Neural progenitor cell (in vitro differentiated cells): ENCODE data around the gene GFOD2. TPM values are rescaled to one million over a fixed set of nuclear protein-coding genes. Genes with fewer than 3 reads are reported as not detected.

Experiments used
- DNase-seq: peaks from one replicate; pipeline ENCODE4 v3.0.0-alpha.2; 2016; ENCODE audit warnings: low spot score
- H2AFZ ChIP-seq: fragments of 200-600 bp; sonication (generic); replicated peaks from 2 replicates; pipeline ENCODE4 v1.6.1; 2016; ENCODE audit warnings: antibody characterized with exemption
- H3F3A ChIP-seq: fragments of 200-600 bp; sonication (generic); 2 replicates; pipeline ENCODE4 v1.6.1; 2016; ENCODE audit warnings: antibody characterized with exemption, low read depth
- H3K27ac ChIP-seq: fragments of 200-600 bp; sonication (generic); 2 replicates; pipeline ENCODE4 v1.5.1; 2016; ENCODE audit warnings: mild to moderate bottlenecking
- H3K27me3 ChIP-seq: fragments of 200-600 bp; sonication (generic); 2 replicates; pipeline ENCODE4 v1.6.1; 2016; ENCODE audit warnings: mild to moderate bottlenecking, moderate library complexity
- H3K36me3 ChIP-seq: fragments of 200-600 bp; sonication (generic); 2 replicates; pipeline ENCODE4 v1.5.1; 2016
- H3K4me1 ChIP-seq: fragments of 200-600 bp; sonication (generic); 2 replicates; pipeline ENCODE4 v1.6.1; 2016; ENCODE audit warnings: mixed run types
- H3K4me2 ChIP-seq: fragments of 200-600 bp; sonication (generic); 2 replicates; pipeline ENCODE4 v1.6.1; 2016
- H3K4me3 ChIP-seq: fragments of 200-600 bp; sonication (generic); 2 replicates; pipeline ENCODE4 v1.5.1; 2016
- H3K79me2 ChIP-seq: fragments of 200-600 bp; sonication (generic); 2 replicates; pipeline ENCODE4 v1.6.1; 2016; ENCODE audit warnings: low read depth
- H3K9ac ChIP-seq: fragments of 200-600 bp; sonication (generic); 2 replicates; pipeline ENCODE4 v1.6.1; 2016
- H3K9me3 ChIP-seq: fragments of 200-600 bp; sonication (generic); 2 replicates; pipeline ENCODE4 v1.5.1; 2016; ENCODE audit warnings: low read depth
- H4K20me1 ChIP-seq: fragments of 200-600 bp; sonication (generic); 2 replicates; pipeline ENCODE4 v1.6.1; 2016; ENCODE audit warnings: low read depth
- H3K27ac Mint-ChIP-seq: 3 replicates; pipeline ENCODE4 v1.8.0; 2021; ENCODE audit warnings: mixed read lengths
- H3K27me3 Mint-ChIP-seq: 2 replicates; pipeline ENCODE4 v1.8.0; 2022; ENCODE audit warnings: low read depth, mild to moderate bottlenecking, inconsistent platforms, moderate library complexity, mixed read lengths; ENCODE audit not compliant: insufficient read depth
- H3K36me3 Mint-ChIP-seq: 3 replicates; pipeline ENCODE4 v1.8.0; 2021; ENCODE audit warnings: mixed read lengths
- H3K4me1 Mint-ChIP-seq: 3 replicates; pipeline ENCODE4 v1.8.0; 2021; ENCODE audit warnings: mixed read lengths
- H3K4me3 Mint-ChIP-seq: 3 replicates; pipeline ENCODE4 v1.8.0; 2021; ENCODE audit warnings: mild to moderate bottlenecking, moderate library complexity, mixed read lengths
- H3K9me3 Mint-ChIP-seq: 3 replicates; pipeline ENCODE4 v1.8.0; 2020; ENCODE audit warnings: mixed read lengths
- CTCF ChIP-seq: fragments of 200-600 bp; sonication (generic); IDR thresholded peaks from 2 replicates; pipeline ENCODE4 v1.5.1; 2017; ENCODE audit warnings: antibody characterized with exemption, mild to moderate bottlenecking
- EZH2 ChIP-seq: fragments of 200-600 bp; sonication (generic); IDR thresholded peaks from 2 replicates; pipeline ENCODE4 v1.6.1; 2017; ENCODE audit warnings: antibody characterized with exemption, mild to moderate bottlenecking, moderate library complexity
- EZH2phosphoT487 ChIP-seq: fragments of 200-600 bp; sonication (generic); IDR thresholded peaks from 2 replicates; pipeline ENCODE4 v1.6.1; 2017; ENCODE audit warnings: antibody characterized with exemption
- total RNA-seq: library from RNA; depleted of rRNA; stranded (reverse); fragments of >200 nt; gene quantifications from 2 replicates; pipeline ENCODE4 v1.2.3, GENCODE V29; 2015; ENCODE audit warnings: low replicate concordance

GFOD2 gene
- total RNA-seq, 1 donor from 2014 or later, result 13.2 TPM

GRCh38 chr16:67636713-67637112 lies 82.4 kb downstream of the GFOD2 start:
- Histone ChIP-seq H3K36me3 (no peaks in the 10 kb centered on the region), H4K20me1 (peaks cover 4% of the 10 kb centered on the region), H3K4me1 (no peaks in the 10 kb centered on the region), H3K4me3 (no peak overlapping the region), H3K27ac (no peak overlapping the region), H2AFZ (no peak overlapping the region), H3F3A (peaks cover 9% of the 10 kb centered on the region), H3K9ac (no peak overlapping the region), H3K4me2 (no peak overlapping the region), H3K9me3 (no peaks in the 10 kb centered on the region), H3K79me2 (no peaks in the 10 kb centered on the region), H3K27me3 (no peaks in the 10 kb centered on the region)
- no peaks in the 10 kb centered on the region for H3K9me3 Mint-ChIP-seq
- H3K4me1 Mint-ChIP-seq, result no peaks in the 10 kb centered on the region
- H3K27me3 Mint-ChIP-seq, result no peaks in the 10 kb centered on the region
- no peak overlapping the region for H3K4me3 Mint-ChIP-seq
- H3K36me3 Mint-ChIP-seq, result peaks cover 26% of the 10 kb centered on the region
- TF ChIP-seq EZH2 (no peak), EZH2phosphoT487 (no peak), CTCF (no peak)
- H3K27ac Mint-ChIP-seq, result no peak overlapping the region
- no peak for DNase-seq

GRCh38 chr16:67632415-67633172 lies 86.5 kb downstream of the GFOD2 start:
- no peaks in the 10 kb centered on the region for H3K79me2 ChIP-seq
- H3K4me2 ChIP-seq, result no peak overlapping the region
- Mint-ChIP-seq H3K9me3 (no peaks in the 10 kb centered on the region), H3K36me3 (peaks cover 34% of the 10 kb centered on the region), H3K27me3 (peaks cover 2% of the 10 kb centered on the region), H3K4me3 (no peak overlapping the region), H3K4me1 (no peaks in the 10 kb centered on the region), H3K27ac (no peak overlapping the region)
- H3K4me1 ChIP-seq, result no peaks in the 10 kb centered on the region
- peaks cover 4% of the 10 kb centered on the region for H4K20me1 ChIP-seq
- no peak for DNase-seq
- H2AFZ ChIP-seq, result no peak overlapping the region
- no peaks in the 10 kb centered on the region for H3K27me3 ChIP-seq
- H3K4me3 ChIP-seq, result no peak overlapping the region
- no peaks in the 10 kb centered on the region for H3K9me3 ChIP-seq
- peaks cover 5% of the 10 kb centered on the region for H3K36me3 ChIP-seq
- TF ChIP-seq EZH2phosphoT487, result no peak
- no peak for TF ChIP-seq CTCF
- TF ChIP-seq EZH2, result no peak
- H3K9ac ChIP-seq, result no peak overlapping the region
- no peak overlapping the region for H3K27ac ChIP-seq
- no peaks in the 10 kb centered on the region for H3F3A ChIP-seq

- Histone ChIP-seq H3K79me2 (no peaks in the 10 kb centered on the region), H3K27ac (no peak overlapping the region), H3K27me3 (no peaks in the 10 kb centered on the region), H3K4me3 (no peak overlapping the region), H3K9ac (no peak overlapping the region), H2AFZ (no peak overlapping the region), H4K20me1 (no peaks in the 10 kb centered on the region), H3K4me1 (no peaks in the 10 kb centered on the region), H3K4me2 (no peak overlapping the region), H3K9me3 (no peaks in the 10 kb centered on the region), H3K36me3 (peaks cover 10% of the 10 kb centered on the region), H3F3A (peaks cover 5% of the 10 kb centered on the region)
- no peak for DNase-seq
- Mint-ChIP-seq H3K4me3 (no peak overlapping the region), H3K27ac (no peak overlapping the region), H3K27me3 (peaks cover 3% of the 10 kb centered on the region), H3K9me3 (no peaks in the 10 kb centered on the region), H3K4me1 (no peaks in the 10 kb centered on the region), H3K36me3 (peaks cover 34% of the 10 kb centered on the region)
- no peak for TF ChIP-seq EZH2phosphoT487
- TF ChIP-seq EZH2, result no peak
- TF ChIP-seq CTCF, result no peak
These were observed 90.9 kb downstream of the GFOD2 start for GRCh38 chr16:67628216-67628615.

Other genes with a start within 250 kb of the GFOD2 start
- gene ATP6V0D1, start 238.2 kb downstream of the GFOD2 start, total RNA-seq, result 29.7 and 42.0 TPM in 2 replicates
- gene AGRP, start 235.8 kb downstream of the GFOD2 start, total RNA-seq, result not detected in 2 replicates
- gene RIPOR1, start 190.5 kb downstream of the GFOD2 start, total RNA-seq, result 8.7 and 13.5 TPM in 2 replicates
- gene CTCF, start 156.8 kb downstream of the GFOD2 start, total RNA-seq, result 75.7 and 76.3 TPM in 2 replicates
- 14.5 and 18.2 TPM in 2 replicates for gene CARMIL2, start 74.2 kb downstream of the GFOD2 start, total RNA-seq
- 11.5 and 31.7 TPM in 2 replicates for gene ACD, start 59.1 kb downstream of the GFOD2 start, total RNA-seq
- gene PARD6A, start 58.4 kb downstream of the GFOD2 start, total RNA-seq, result 2.7 and 8.7 TPM in 2 replicates
- gene ENKD1, start 52.6 kb downstream of the GFOD2 start, total RNA-seq, result 6.9 and 18.7 TPM in 2 replicates
- 0.24 and 6.0 TPM in 2 replicates for gene C16orf86, start 52.5 kb downstream of the GFOD2 start, total RNA-seq
- 11.4 and 12.3 TPM in 2 replicates for gene RANBP10, start 87.2 kb upstream of the GFOD2 start, total RNA-seq
- 2.8 and 2.9 TPM in 2 replicates for gene TSNAXIP1, start 87.6 kb upstream of the GFOD2 start, total RNA-seq
- 27.3 and 46.5 TPM in 2 replicates for gene THAP11, start 123.0 kb upstream of the GFOD2 start, total RNA-seq
- gene NUTF2, start 127.6 kb upstream of the GFOD2 start, total RNA-seq, result 133 and 221 TPM in 2 replicates
- gene CENPT, start 128.4 kb upstream of the GFOD2 start, total RNA-seq, result 36.2 and 60.4 TPM in 2 replicates
- 32.7 and 54.2 TPM in 2 replicates for gene EDC4, start 153.7 kb upstream of the GFOD2 start, total RNA-seq
- gene NRN1L, start 165.6 kb upstream of the GFOD2 start, total RNA-seq, result 0.54 and 2.0 TPM in 2 replicates
- 13.1 and 30.4 TPM in 2 replicates for gene PSKH1, start 173.9 kb upstream of the GFOD2 start, total RNA-seq
- 0.40 and 0.45 TPM in 2 replicates for gene CTRL, start 212.5 kb upstream of the GFOD2 start, total RNA-seq
- gene PSMB10, start 217.5 kb upstream of the GFOD2 start, total RNA-seq, result 1.2 and 4.4 TPM in 2 replicates
- 1.5 and 4.9 TPM in 2 replicates for gene LCAT, start 224.8 kb upstream of the GFOD2 start, total RNA-seq
- gene SLC12A4, start 249.3 kb upstream of the GFOD2 start, total RNA-seq, result 8.8 and 21.1 TPM in 2 replicates